Measurements from ENCODE around the gene ARFIP1.

Gene ARFIP1

GRCh38 chr4:152961773-152962115 lies 182.0 kb downstream of the ARFIP1 start:
- no peak for DNase-seq (ENCODE audit: low spot score)
